ENCODE measurements around the gene GARNL3. TPM values are rescaled to one million over a fixed set of nuclear protein-coding genes. Genes with fewer than 3 reads are reported as not detected.
A peak's percentile ranks its signal among the peaks of the same experiment; 100 is the strongest.

Gene GARNL3
- total RNA-seq, 1 donor = 5.8 TPM

DNA sequence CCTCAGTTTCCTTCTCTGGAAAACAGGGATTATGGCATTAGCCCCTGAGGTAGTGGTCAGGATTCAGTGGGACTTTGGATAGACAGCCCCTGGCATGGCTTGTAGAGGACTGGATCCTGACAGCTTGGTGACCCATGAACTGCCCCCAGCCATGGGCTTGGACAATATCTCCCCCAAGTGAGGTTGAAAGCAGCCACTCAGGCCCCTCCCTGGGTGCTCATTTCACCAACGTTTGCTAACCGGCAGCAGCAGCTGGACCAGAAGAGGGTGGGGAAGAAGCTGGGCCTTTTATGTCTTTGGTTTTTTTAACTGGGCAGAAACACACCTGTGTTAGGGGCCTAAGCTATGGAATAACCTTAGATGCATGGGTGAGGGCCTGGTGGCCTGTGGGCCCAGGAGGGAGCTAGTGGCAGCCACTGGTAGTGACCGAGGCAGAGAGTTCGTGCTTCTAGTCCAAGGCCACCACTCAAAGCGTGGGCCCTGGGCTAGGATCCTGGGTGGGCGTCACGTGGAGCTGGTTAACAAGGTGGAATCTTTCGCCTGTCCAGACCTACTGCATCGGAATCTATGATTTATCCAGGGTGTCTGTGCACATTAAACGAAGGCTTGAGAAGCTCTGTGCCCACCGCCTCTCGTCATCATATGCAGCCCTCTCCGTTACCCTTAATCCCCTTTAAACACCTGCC lies 134.3 kb downstream of the GARNL3 start:
- no peaks in the 10 kb centered on the region for H3K36me3 ChIP-seq (ENCODE audit: insufficient read depth, low read length)
- DNase-seq (ENCODE audit: insufficient read length, low spot score, missing footprints) = peak; percentile 46
- H3K27ac ChIP-seq (ENCODE audit: low read depth, low read length) = no peak overlapping the region
- H3K4me1 ChIP-seq (ENCODE audit: insufficient read depth, low read length) = peaks cover 7% of the 10 kb centered on the region
- no peak overlapping the region for H3K4me2 ChIP-seq (ENCODE audit: insufficient read depth, low read length)
- no peaks in the 10 kb centered on the region for H3K9me3 ChIP-seq (ENCODE audit: low read depth, low read length)
- TF ChIP-seq, protein P1, sequence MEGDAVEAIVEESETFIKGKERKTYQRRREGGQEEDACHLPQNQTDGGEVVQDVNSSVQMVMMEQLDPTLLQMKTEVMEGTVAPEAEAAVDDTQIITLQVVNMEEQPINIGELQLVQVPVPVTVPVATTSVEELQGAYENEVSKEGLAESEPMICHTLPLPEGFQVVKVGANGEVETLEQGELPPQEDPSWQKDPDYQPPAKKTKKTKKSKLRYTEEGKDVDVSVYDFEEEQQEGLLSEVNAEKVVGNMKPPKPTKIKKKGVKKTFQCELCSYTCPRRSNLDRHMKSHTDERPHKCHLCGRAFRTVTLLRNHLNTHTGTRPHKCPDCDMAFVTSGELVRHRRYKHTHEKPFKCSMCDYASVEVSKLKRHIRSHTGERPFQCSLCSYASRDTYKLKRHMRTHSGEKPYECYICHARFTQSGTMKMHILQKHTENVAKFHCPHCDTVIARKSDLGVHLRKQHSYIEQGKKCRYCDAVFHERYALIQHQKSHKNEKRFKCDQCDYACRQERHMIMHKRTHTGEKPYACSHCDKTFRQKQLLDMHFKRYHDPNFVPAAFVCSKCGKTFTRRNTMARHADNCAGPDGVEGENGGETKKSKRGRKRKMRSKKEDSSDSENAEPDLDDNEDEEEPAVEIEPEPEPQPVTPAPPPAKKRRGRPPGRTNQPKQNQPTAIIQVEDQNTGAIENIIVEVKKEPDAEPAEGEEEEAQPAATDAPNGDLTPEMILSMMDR (IDR thresholded peaks at IDR 0.05; ENCODE audit: extremely low read depth, low read depth, low read length) = no peak
- H3K27me3 ChIP-seq (ENCODE audit: insufficient read depth, low read length) = no peaks in the 10 kb centered on the region
- no peak overlapping the region for H3K4me3 ChIP-seq (ENCODE audit: insufficient read depth, low read length)
- no peak overlapping the region for H2AFZ ChIP-seq (ENCODE audit: low read length)
- H4K20me1 ChIP-seq (ENCODE audit: insufficient read depth, low read length) = peaks cover 12% of the 10 kb centered on the region
- H3K79me2 ChIP-seq (ENCODE audit: insufficient read depth, low read length) = peaks cover 7% of the 10 kb centered on the region

DNA sequence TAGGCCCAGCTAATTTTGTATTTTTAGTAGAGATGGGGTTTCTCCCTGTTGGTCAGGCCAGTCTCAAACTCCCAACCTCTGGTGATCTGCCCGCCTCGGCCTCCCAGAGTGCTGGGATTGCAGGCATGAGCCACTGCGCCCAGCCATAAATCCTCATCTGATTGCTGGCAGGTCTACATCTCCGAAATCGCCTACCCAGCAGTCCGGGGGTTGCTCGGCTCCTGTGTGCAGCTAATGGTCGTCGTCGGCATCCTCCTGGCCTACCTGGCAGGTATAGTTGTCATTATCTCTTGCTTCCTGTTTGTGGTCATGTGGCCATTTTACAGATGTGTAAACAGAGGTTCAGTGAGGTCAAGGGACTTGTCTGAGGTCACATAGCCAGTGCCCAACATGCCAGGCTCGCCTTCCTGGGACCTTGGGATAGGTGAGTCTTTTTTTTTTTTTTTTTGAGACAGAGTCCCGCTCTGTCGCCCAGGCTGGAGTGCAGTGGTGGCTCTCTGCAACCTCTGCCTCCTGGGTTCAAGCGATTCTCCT lies 135.2 kb downstream of the GARNL3 start:
- DNase-seq (ENCODE audit: insufficient read length, low spot score, missing footprints) = no peak
- Histone ChIP-seq H3K79me2 (ENCODE audit: insufficient read depth, low read length) (peaks cover 7% of the 10 kb centered on the region), H3K4me1 (ENCODE audit: insufficient read depth, low read length) (peaks cover 7% of the 10 kb centered on the region), H2AFZ (ENCODE audit: low read length) (no peak overlapping the region), H3K27me3 (ENCODE audit: insufficient read depth, low read length) (no peaks in the 10 kb centered on the region), H3K9me3 (ENCODE audit: low read depth, low read length) (no peaks in the 10 kb centered on the region), H3K36me3 (ENCODE audit: insufficient read depth, low read length) (no peaks in the 10 kb centered on the region), H4K20me1 (ENCODE audit: insufficient read depth, low read length) (peaks cover 12% of the 10 kb centered on the region), H3K4me3 (ENCODE audit: insufficient read depth, low read length) (no peak overlapping the region), H3K4me2 (ENCODE audit: insufficient read depth, low read length) (no peak overlapping the region), H3K27ac (ENCODE audit: low read depth, low read length) (no peak overlapping the region)
- TF ChIP-seq, protein P1 (IDR thresholded peaks at IDR 0.05; ENCODE audit: extremely low read depth, low read depth, low read length) = no peak

DNA sequence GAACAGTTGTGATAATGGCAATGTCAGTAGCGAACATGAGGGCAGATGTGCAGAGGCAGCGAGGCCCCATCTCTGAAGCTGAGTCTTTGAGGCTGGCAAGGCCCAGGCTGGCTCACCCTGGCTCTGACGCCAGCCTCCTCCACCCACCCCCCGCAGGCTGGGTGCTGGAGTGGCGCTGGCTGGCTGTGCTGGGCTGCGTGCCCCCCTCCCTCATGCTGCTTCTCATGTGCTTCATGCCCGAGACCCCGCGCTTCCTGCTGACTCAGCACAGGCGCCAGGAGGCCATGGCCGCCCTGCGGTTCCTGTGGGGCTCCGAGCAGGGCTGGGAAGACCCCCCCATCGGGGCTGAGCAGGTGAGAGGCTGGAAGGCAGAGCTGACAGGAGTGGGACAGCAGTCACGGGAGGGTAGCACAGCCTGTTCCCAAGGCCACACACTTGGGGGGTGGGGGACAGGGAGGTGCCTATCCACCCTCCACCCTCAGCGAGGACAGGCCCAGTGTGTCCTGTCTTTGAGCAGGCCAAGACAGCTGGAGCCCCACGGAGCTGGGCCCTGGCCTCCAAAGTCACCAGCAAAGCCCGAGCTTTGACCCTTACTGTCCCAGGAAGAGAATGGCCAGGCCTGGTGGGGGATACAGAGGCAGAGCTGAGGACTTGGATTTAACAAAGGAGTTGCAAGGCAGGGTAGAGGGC lies 138.0 kb downstream of the GARNL3 start:
- H3K27ac ChIP-seq (ENCODE audit: low read depth, low read length) = no peak overlapping the region
- TF ChIP-seq, protein P1 (IDR thresholded peaks at IDR 0.05; ENCODE audit: extremely low read depth, low read depth, low read length) = no peak
- H4K20me1 ChIP-seq (ENCODE audit: insufficient read depth, low read length) = peaks cover 12% of the 10 kb centered on the region
- H3K27me3 ChIP-seq (ENCODE audit: insufficient read depth, low read length) = no peaks in the 10 kb centered on the region
- H2AFZ ChIP-seq (ENCODE audit: low read length) = no peak overlapping the region
- H3K36me3 ChIP-seq (ENCODE audit: insufficient read depth, low read length) = no peaks in the 10 kb centered on the region
- H3K4me2 ChIP-seq (ENCODE audit: insufficient read depth, low read length) = no peak overlapping the region
- H3K79me2 ChIP-seq (ENCODE audit: insufficient read depth, low read length) = peaks cover 7% of the 10 kb centered on the region
- DNase-seq (ENCODE audit: insufficient read length, low spot score, missing footprints) = no peak
- no peaks in the 10 kb centered on the region for H3K9me3 ChIP-seq (ENCODE audit: low read depth, low read length)
- no peaks in the 10 kb centered on the region for H3K4me1 ChIP-seq (ENCODE audit: insufficient read depth, low read length)
- H3K4me3 ChIP-seq (ENCODE audit: insufficient read depth, low read length) = no peak overlapping the region

Measured in osteoblast (primary cell).